GM21423 (cell line): ENCODE results near the gene TMEM30A.

ENCODE experiments used
- ATAC-seq: cut with Tn5 transposase; IDR thresholded peaks from one replicate; pipeline ENCODE4 v1.9.1; 2021; ENCODE audit warnings: mild to moderate bottlenecking, moderate library complexity; ENCODE audit not compliant: unreplicated experiment

The TMEM30A gene

GRCh38 chr6:75284632-75285282 lies at the start of gene TMEM30A:
Gene TMEM30A (minus strand): TSS chr6:75284792. CDS start chr6:75284638, 154 bp downstream.
- peak; percentile 91 for ATAC-seq

- no peak for ATAC-seq
Observed at GRCh38 chr6:75333676-75334200, 49.1 kb upstream of the TMEM30A start.

GRCh38 chr6:75331151-75331550 lies 46.6 kb upstream of the TMEM30A start:
- ATAC-seq: no peak

GRCh38 chr6:75329703-75330102 lies 45.1 kb upstream of the TMEM30A start:
- ATAC-seq: no peak

GRCh38 chr6:75327807-75328206 lies 43.2 kb upstream of the TMEM30A start:
- no peak for ATAC-seq

GRCh38 chr6:75326557-75327258 lies 42.1 kb upstream of the TMEM30A start:
- ATAC-seq: no peak

GRCh38 chr6:75318900-75319299 lies 34.3 kb upstream of the TMEM30A start:
- ATAC-seq: no peak

- no peak for ATAC-seq
Observed at GRCh38 chr6:75317503-75318206, 33.1 kb upstream of the TMEM30A start.

- no peak for ATAC-seq
Observed at GRCh38 chr6:75315978-75316377, 31.4 kb upstream of the TMEM30A start.

GRCh38 chr6:75308250-75308988 lies 23.8 kb upstream of the TMEM30A start:
- ATAC-seq: no peak

- no peak for ATAC-seq
Observed at GRCh38 chr6:75307364-75308004, 22.9 kb upstream of the TMEM30A start.

GRCh38 chr6:75306064-75306463 lies 21.5 kb upstream of the TMEM30A start:
- no peak for ATAC-seq

- ATAC-seq: no peak
Observed at GRCh38 chr6:75305573-75305972, 21.0 kb upstream of the TMEM30A start.

- no peak for ATAC-seq
Observed at GRCh38 chr6:75302280-75302679, 17.7 kb upstream of the TMEM30A start.

GRCh38 chr6:75301537-75301936 lies 16.9 kb upstream of the TMEM30A start:
- no peak for ATAC-seq

- ATAC-seq: no peak
Observed at GRCh38 chr6:75301088-75301487, 16.5 kb upstream of the TMEM30A start.

GRCh38 chr6:75300531-75300855 lies 15.9 kb upstream of the TMEM30A start:
- ATAC-seq: no peak

GRCh38 chr6:75299801-75300530 lies 15.4 kb upstream of the TMEM30A start:
- ATAC-seq: no peak

GRCh38 chr6:75296811-75297779 lies 12.5 kb upstream of the TMEM30A start:
- ATAC-seq: peak; percentile 77
